Measurements from ENCODE around the gene RNF225.
A peak's percentile ranks its signal among the peaks of the same experiment; 100 is the strongest.
"Not testable (repeated sequence)": the region's sequence is repeated elsewhere in the genome, so short reads cannot be mapped to it uniquely, and the experiment has no call there.

RNF225 gene

DNA sequence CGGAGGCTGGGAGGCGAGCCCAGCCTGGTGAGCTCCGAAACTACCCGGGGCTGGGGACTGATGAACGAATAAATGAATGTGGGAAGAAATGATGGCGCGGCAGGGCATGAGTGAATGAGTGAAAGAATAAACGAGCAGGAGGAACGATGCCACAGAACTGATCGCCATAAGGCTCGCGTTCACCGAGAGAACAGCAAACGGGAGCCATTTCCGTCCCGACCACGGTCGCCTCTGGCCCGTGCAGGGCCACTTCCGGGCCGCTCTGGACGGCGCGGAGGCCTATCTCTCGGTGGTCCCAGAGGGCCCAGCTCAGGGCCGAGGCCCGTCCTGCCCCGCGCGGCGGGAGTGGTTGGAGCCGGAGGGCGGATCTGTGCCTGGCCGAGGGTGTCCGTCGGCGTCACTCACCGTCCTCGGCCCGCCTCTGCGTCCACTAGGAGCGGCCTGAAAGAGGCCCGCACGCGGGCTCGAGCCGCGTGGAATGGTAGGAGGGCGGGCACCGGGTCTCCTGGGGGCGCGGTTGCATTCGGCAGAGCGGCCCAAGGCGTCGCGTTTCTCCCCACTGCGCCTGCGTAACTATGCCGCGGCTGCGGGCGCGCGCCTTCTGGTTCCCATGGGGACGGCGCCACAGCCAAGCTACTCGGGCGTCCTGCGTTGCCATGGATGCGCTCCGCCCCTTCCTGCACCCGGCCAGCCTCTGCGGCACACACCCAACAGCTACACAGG, 33.0 kb upstream of the RNF225 start, which contains the start of gene ZNF497:
ZNF497 (minus strand) TSS at position 480 of the 723 bp plus-strand sequence. CDS start 5,116 bp downstream, outside the sequence.
- DNase-seq (ENCODE audit: low spot score): peak; percentile 100

GRCh38 chr19:58364146-58364545, 31.3 kb upstream of the RNF225 start:
- DNase-seq (ENCODE audit: low spot score): no peak

GRCh38 chr19:58366585-58367430, 28.6 kb upstream of the RNF225 start:
- DNase-seq (ENCODE audit: low spot score): no peak

DNA sequence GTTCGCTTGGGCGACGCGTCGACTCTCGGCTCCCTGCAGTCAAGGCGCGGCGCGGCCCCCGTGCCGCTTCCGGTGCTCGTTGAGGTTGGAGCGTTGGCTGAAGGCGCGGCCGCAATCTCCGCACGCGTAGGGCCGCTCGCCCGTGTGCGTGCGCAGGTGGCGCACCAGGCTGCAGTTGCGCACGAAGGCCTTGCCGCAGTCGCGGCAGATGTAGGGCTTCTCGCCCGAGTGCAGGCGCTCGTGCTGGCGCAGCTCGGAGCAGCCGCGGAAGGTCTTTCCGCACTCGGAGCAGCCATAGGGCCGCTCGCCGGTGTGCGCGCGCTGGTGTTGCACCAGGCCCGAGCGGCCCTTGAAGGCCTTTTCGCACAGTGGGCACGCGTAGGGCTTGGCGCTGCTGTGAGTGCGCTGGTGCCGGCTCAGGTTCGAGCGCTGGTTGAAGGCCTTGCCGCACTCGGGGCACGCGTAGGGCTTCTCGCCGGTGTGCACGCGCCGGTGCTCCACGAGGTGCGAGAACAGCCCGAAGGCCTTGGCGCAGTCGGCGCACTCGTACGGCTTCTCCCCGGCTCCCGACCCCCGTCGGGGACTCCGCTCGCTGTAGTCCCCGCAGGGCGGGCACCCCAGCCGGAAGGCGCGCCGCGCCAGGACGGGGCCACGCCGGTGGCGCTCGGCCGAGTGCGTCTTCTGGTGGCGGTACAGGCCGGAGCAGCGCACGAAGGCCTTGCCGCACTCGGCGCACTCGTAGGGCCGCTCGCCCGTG, 27.6 kb upstream of the RNF225 start:
- no peak for DNase-seq (ENCODE audit: low spot score)

- no peak for DNase-seq (ENCODE audit: low spot score)
Observed at GRCh38 chr19:58368561-58369360, 26.7 kb upstream of the RNF225 start.

GRCh38 chr19:58372311-58373133, 22.9 kb upstream of the RNF225 start:
- DNase-seq (ENCODE audit: low spot score): no peak

- no peak for DNase-seq (ENCODE audit: low spot score)
Observed at GRCh38 chr19:58374200-58374599, 21.3 kb upstream of the RNF225 start.

- DNase-seq (ENCODE audit: low spot score): not testable (repeated sequence)
Observed at GRCh38 chr19:58376724-58377123, 18.7 kb upstream of the RNF225 start.

DNA sequence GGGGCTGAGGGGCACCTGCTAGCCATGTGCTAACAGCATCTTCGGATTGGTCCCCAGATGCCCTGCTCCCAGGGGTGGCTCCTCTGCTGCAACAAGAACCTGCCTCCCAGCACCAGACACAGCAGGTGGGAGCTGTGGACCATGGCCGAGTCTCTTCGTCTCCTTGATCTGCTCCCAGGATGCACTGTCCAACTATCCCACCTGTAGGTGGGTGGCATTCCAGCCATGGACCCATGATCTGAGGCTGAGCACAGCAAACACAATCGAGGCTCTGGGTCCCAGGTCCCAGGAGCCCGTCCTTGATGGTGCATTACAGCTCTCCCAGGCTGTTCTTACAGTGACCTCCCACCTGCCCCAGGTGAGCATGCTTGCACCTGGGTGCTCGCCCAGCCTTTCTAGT, 16.2 kb upstream of the RNF225 start:
- no peak for DNase-seq (ENCODE audit: low spot score)

GRCh38 chr19:58380037-58380661, 15.3 kb upstream of the RNF225 start:
- DNase-seq (ENCODE audit: low spot score): no peak

DNA sequence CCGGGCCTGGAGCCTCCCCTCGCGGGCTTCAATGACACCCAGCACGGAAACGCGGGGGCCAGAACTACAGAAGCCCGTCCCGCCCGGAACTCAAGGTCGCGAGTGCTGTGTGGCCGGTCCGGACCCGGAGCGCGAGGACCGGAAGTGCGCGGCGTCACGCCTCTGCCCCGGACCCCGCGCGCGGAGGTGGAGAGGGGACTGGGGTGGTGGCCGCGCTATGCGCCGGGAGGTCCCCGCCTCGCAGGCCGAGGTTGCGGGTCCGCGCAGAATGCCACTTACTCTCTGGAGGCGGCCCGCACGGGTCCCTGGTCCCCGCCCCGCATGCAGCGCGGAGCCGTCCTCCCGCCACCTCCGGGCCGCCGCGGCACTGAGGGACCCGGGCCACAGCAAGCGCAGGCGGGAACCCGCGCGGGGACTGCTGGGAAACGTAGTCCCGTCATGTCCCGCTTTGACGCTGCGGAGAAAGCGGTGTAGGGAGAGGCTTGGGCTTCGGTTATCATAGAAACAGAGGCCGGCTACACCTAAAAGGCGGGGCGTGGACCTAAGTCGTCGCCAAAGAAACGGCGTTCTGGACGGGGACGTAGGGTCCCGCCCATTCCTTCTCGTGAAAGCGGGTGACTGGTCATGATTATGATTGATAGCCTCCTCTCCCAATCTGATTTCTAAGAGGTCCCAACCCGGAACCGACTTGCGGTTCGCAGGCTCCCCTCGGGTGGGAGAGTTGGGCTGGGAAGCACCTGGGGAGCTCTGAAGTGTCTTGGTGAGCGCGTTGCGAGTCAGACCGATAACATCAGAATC, 14.6 kb upstream of the RNF225 start, which contains the start of gene ZNF837:
ZNF837 (minus strand) TSS at position 369 of the 798 bp plus-strand sequence. CDS start 11,698 bp downstream, outside the sequence.
- DNase-seq (ENCODE audit: low spot score): peak; percentile 93

DNA sequence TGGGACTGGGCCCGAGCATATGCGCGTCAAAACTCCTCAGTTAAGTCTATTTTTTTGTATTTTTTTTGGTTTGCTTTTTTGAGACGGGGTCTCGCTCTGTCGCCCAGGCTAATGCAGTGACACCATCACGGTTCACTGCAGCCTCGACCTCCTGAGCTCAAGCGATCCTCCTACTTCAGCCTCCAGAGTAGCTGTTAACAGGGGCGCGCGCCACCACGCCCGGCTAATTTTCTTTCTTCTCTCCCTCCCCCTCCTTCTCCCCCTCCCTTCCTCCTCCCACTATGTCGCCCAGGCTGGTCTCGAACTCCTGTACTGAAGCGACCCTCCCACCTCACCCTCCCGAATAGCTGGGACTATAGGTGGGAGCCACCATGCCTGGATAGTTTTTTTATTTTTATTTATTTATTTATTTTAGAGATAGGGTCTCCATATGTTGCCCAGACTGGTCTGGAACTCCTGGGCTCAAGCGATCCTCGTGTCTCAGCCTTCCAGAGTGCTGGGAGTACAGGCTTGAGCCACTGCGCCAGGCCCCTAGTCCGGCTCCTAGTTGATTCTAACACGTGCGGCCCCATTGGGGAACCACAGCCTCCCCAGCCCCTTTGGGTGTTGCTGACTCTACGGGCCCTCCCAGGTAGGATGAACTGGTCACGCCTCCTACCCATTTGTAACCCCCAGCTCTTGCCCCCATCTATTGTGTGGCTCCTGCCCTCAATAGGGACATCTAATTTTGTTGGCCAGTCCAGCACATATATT, 13.8 kb upstream of the RNF225 start:
- DNase-seq (ENCODE audit: low spot score): no peak

- no peak for DNase-seq (ENCODE audit: low spot score)
Observed at GRCh38 chr19:58382997-58383603, 12.4 kb upstream of the RNF225 start.

GRCh38 chr19:58385313-58385890, 10.1 kb upstream of the RNF225 start:
- no peak for DNase-seq (ENCODE audit: low spot score)

DNA sequence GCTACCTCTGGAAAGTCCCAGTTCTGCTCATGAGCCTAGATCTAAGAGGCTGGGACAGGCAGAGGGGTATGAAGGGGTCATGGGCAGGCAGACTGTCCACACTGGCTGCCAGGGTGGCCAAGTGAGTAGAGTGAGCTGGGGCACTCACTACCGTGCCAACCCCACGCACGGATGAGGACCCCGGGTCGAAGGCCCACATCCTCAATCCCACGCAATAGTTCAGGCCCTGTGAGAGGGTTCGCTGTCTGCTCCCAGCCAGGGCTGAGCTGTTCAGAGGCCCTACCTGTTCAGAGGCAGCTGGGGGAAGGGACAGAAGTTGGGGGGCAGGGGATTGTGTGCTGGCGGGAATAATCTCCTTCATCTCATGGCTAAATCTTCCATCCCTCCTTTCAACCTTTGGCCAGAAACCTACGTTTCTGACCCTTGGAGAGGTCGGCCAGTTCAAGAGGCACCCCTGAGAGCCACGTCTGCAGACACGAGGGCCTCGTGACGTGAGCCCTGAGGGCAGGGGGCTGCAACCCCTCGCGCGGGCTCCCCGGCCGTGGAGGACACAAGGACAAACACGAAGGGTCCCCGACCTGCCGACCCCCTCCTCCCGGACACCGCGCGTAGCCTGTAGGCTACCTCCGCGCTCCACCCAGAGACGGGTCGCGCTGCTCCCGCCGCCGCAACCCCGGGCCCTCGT, 9.4 kb upstream of the RNF225 start:
- DNase-seq (ENCODE audit: low spot score): no peak

DNA sequence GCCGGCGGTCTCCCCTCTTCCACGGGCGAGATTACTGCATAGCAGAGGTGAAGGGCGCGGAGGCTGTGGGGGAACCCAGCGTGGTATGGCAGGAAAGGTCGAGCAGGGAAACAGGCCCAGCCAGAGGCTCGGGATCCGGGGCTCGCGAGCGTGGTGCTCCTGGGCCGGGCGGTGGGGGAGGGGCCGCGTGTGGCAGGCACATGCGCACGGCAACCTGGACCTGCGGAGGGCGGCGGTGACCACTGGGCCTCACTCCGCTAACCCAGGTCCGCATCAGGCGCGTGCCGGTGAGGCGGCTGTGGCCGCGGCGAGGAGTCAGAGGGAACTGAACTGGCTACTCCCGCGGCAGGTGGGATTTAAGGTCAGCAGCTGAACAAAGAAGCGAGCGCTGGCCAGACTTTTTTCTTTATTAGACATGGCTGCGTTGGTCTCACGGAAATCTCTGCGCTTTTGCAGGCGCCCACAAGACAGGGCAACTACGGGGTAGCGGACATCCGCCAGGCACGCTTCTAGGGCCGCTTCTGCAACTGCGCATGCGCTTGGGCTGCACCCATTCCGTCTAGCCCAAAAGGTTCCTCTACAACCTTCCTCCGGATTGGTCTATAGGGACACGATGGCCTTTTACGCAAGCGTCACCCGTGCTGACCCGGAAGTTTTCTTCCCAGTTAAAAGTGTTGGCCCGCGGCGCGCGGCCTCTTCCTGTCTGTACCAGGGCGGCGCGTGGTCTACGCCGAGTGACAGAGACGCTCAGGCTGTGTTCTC, 8.7 kb upstream of the RNF225 start, which contains the start of gene RPS5:
RPS5 (plus strand) TSS at position 694 of the 762 bp plus-strand sequence. CDS start 869 bp downstream, outside the sequence.
- DNase-seq (ENCODE audit: low spot score): peak; percentile 95

All from iPS-NIHi11 (cell line).